ENCODE results near the gene CCDC88C. TPM values are rescaled to one million over a fixed set of nuclear protein-coding genes. Genes with fewer than 3 reads are reported as not detected.

CCDC88C gene
- total and polyA plus RNA-seq, 9 donors = 2.0 to 17.7 (median 3.9) TPM

- intact Hi-C loops (cut with DNase I) = loop anchor here (2.0 to 10.0 kb wide), 5 partner anchors 19 to 979 kb away; no protein-coding TSS in a partner anchor
- no peaks in the 10 kb centered on the region for H3K36me3 ChIP-seq
- no peaks in the 10 kb centered on the region for H3K27me3 ChIP-seq
- no peak for DNase-seq
- 61 to 79% (median 70%) methylated on average over 4 of the region's 4 CpGs for whole genome bisulfite sequencing, 3 donors
- no peaks in the 10 kb centered on the region for H3K4me1 ChIP-seq (ENCODE audit: insufficient read depth)
- H3K27ac ChIP-seq = no peak overlapping the region
- H3K4me3 ChIP-seq = no peak overlapping the region
- H3K9me3 ChIP-seq = no peaks in the 10 kb centered on the region
- no peak for TF ChIP-seq CTCF (IDR thresholded peaks at IDR 0.05)
- no peak for TF ChIP-seq EP300 (IDR thresholded peaks at IDR 0.05)
- TF ChIP-seq POLR2A (IDR thresholded peaks at IDR 0.05) = no peak
These were observed 134.0 kb downstream of the CCDC88C start for GRCh38 chr14:91283666-91284065.

- no peak for DNase-seq
- Histone ChIP-seq H3K27ac (no peak overlapping the region), H3K27me3 (no peaks in the 10 kb centered on the region), H3K4me3 (no peak overlapping the region), H3K36me3 (no peaks in the 10 kb centered on the region), H3K4me1 (ENCODE audit: insufficient read depth) (no peaks in the 10 kb centered on the region), H3K9me3 (no peaks in the 10 kb centered on the region)
- 93 to 97% (median 97%) methylated on average over 14 of the region's 14 CpGs for WGBS, 3 donors
- no peak for TF ChIP-seq CTCF (IDR thresholded peaks at IDR 0.05)
- TF ChIP-seq POLR2A (IDR thresholded peaks at IDR 0.05) = no peak
- TF ChIP-seq EP300 (IDR thresholded peaks at IDR 0.05) = no peak
- intact Hi-C loops (cut with DNase I) = loop anchor here (5.0 to 10.0 kb wide), 4 partner anchors 98 to 978 kb away; no protein-coding TSS in a partner anchor
These were observed 134.5 kb downstream of the CCDC88C start for GRCh38 chr14:91282954-91283645.

- Histone ChIP-seq H3K4me1 (ENCODE audit: insufficient read depth) (peaks cover 2% of the 10 kb centered on the region), H3K36me3 (no peaks in the 10 kb centered on the region), H3K27ac (no peak overlapping the region), H3K27me3 (no peaks in the 10 kb centered on the region), H3K9me3 (no peaks in the 10 kb centered on the region), H3K4me3 (no peak overlapping the region)
- DNase-seq = no peak
- TF ChIP-seq EP300 (IDR thresholded peaks at IDR 0.05) = no peak
- TF ChIP-seq CTCF (IDR thresholded peaks at IDR 0.05) = no peak
- TF ChIP-seq POLR2A (IDR thresholded peaks at IDR 0.05) = no peak
- 90 to 97% (median 94%) methylated on average over 9 of the region's 9 CpGs for WGBS, 3 donors
- intact Hi-C loops (cut with DNase I) = loop anchor here (5.0 to 10.0 kb wide), 4 partner anchors 97 to 977 kb away; no protein-coding TSS in a partner anchor
These were observed 136.3 kb downstream of the CCDC88C start for GRCh38 chr14:91281346-91281745.

- Histone ChIP-seq H3K9me3 (no peaks in the 10 kb centered on the region), H3K4me1 (ENCODE audit: insufficient read depth) (peaks cover 2% of the 10 kb centered on the region), H3K36me3 (no peaks in the 10 kb centered on the region), H3K4me3 (no peak overlapping the region), H3K27me3 (no peaks in the 10 kb centered on the region), H3K27ac (no peak overlapping the region)
- WGBS, 3 donors = 82 to 90% (median 82%) methylated on average over 5 of the region's 5 CpGs
- no peak for DNase-seq
- TF ChIP-seq EP300 (IDR thresholded peaks at IDR 0.05) = no peak
- no peak for TF ChIP-seq CTCF (IDR thresholded peaks at IDR 0.05)
- TF ChIP-seq POLR2A (IDR thresholded peaks at IDR 0.05) = no peak
- intact Hi-C loops (cut with DNase I) = loop anchor here (5.0 to 10.0 kb wide), 4 partner anchors 95 to 975 kb away; no protein-coding TSS in a partner anchor
These were observed 137.5 kb downstream of the CCDC88C start for GRCh38 chr14:91280129-91280528.
